ELR (cell line): ENCODE results near the gene UGT2B7.
"Not testable (repeated sequence)": the region's sequence is repeated elsewhere in the genome, so short reads cannot be mapped to it uniquely, and the experiment has no call there.

ENCODE experiments used
- DNase-seq: peaks from one replicate; pipeline ENCODE4 v3.0.0-alpha.2; 2015; ENCODE audit warnings: low read depth

Gene UGT2B7

DNA sequence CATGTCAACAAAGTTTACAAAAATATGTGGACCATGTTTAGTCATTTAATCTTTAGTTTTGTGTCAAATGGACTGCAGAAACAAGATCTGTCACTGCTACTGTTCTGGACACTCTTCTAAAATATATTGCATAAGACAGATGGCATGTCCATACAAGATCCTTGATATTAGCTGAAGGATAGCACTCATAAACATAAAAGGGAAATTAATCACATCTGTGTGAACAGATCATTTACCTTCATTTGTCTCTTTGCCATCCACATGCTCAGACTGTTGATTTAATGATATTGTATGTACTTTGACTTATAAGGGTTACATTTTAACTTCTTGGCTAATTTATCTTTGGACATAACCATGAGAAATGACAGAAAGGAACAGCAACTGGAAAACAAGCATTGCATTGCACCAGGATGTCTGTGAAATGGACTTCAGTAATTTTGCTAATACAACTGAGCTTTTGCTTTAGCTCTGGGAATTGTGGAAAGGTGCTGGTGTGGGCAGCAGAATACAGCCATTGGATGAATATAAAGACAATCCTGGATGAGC is at the start of gene UGT2B7:
Gene UGT2B7 (plus strand): TSS at position 364 of the 546 bp plus-strand sequence. CDS start 47 bp downstream, at position 411.
- DNase-seq, result no peak

DNA sequence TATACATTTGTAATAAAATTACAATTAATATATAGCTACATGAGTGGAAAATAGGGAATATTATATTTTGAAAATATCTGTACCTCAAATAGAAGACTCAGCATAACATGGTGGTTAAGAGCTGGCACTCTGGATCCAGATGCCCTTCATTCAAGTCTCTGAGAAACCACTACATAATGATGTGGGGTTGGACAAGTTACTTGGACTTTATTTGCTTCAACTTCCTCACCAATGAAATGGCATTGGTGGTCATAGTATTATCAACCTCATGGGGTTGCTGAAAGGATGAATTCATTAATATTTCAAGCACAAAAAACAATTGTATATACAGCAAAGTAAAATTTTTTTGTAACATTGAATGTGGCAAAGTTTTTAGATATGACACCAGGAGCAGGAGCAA is 46.4 kb upstream of the UGT2B7 start:
- no peak for DNase-seq

DNA sequence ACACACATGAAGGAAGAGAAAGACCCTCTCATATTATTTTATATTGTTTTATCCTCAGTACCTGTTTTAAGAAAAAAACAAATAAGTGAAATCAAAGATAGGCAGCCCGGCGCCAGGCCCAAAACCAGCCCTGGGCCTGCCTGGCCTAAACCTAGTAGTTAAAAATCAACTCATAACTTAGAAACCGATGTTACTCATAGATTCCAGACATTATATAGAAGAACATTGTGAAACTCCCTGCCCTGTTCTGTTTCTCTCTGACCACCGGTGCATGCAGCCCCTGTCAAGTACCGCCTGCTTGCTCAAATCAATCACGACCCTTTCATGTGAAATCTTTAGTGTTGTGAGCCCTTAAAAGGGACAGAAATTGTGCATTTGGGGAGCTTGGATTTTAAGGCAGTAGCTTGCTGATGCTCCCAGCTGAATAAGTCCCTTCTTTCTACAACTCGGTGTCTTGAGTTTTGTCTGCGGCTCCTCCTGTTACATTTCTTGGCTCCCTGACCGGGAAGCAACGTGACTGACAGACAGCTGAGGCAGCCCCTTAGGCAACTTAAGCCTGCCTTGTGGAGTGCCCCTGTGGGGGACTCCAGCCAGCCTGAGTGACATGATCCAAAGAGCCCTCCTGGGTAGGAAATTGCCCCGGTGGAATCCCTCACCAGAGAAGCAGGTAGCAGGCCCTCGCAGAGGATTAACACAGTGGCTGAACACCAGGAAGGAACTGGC is 45.3 kb upstream of the UGT2B7 start:
- DNase-seq, result not testable (repeated sequence)

DNA sequence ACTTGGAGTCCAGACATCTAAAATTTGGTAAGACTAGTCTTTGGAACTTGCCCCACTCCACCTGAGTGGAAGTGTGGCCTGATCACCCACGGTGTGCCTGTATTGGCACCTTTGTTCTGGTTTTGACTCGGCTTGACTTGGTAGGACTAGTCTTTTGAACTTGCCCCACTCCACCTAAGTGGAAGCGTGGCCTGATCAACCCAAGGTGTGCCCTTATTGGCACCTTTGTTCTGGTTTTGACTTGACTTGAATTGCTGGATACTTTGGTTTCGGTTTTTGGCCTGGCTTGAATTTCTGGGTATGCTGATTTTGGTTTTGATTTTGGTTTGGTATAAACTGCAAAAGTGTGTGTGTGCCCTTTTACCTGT is 44.7 kb upstream of the UGT2B7 start:
- DNase-seq, result no peak

DNA sequence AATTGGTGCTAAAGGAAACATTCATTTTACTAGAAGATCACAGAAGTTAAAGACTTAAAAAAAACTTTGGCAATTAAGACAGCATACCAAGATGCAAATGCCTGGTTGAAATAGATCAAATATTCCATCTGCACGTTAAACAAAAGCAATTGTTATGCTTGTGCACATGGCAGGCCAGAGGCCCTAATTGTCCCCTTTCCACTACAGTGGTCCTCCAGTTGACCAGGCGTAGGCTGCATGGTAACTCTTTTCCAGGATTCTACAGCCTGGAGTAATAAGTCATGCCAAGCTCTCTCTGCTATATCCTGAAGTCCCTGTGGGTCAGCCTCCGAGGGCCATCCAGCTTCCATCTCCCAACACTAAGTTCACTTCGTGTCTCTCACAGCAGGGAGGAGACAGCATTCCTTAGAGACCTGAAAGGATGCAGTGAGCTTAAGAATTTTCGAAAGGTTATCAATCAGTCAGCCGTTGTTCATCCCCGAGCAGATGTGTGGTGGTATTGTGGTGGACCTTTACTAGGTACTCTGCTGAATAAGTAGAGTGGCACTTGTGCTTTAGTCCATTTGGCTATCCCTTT is 42.9 kb upstream of the UGT2B7 start:
- not testable (repeated sequence) for DNase-seq

DNA sequence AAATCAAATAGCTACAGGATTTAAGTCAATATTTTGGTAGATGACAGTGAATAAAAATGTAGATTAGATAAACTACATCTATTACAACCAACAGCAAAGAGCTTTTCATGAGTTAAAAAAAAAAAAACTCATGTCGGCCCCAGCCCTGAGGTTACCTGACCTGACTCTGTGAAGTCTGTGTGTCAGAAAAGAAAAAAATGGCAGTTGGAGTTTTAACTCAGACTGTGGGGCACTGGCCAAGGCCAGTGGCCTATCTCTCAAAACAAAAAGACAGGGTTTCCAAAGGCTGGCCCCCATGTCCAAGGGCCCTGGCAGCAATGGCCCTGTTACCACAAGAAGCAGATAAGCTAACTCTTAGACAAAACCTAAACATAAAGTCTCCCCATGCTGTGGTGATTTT is 42.2 kb upstream of the UGT2B7 start:
- not testable (repeated sequence) for DNase-seq

DNA sequence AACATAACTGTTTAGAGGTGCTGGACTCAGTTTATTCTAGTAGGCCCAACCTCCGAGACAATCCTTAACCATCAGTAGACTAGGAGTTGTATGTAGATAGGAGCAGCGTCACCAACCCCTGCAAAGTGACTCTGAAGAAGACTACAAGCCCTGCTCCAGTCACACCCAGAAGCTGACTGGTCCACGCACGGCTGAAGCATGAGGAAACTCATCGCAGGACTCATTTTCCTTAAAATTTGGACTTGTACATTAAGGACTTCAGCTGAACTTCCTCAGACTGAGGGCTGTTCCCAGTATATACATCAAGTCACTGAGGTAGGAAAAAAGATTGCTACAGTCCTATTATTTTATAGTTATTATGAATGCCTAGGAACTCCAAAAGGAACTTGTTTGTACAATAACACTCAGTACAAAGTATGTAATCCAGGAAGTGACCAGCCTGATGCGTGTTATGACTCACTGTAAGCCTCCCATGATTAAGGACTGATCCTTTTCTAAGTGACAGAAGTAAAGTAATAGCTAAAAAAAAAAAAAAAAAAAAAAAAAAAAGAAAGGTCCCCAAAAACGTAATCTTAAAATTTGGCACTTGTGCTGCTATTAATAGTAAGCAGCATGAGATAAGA is 41.6 kb upstream of the UGT2B7 start:
- DNase-seq, result peak; percentile 77

DNA sequence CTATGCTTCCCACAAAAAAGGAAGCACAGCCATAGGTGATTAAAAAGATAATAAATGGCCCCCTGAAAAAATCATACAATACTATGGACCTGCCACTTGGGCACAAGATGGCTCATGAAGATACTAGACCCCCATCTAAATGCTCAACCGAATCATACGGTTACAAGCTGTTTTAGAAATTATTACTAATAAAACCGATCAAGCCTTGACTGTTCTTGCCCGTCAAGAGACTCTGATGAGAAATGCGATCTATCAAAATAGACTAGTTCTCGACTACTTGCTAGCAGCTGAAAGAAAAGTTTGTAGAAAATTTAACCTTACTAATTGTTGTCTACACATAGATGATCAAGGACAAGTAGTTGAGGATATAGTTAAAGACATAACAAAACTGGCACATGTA is 40.1 kb upstream of the UGT2B7 start:
- no peak for DNase-seq

DNA sequence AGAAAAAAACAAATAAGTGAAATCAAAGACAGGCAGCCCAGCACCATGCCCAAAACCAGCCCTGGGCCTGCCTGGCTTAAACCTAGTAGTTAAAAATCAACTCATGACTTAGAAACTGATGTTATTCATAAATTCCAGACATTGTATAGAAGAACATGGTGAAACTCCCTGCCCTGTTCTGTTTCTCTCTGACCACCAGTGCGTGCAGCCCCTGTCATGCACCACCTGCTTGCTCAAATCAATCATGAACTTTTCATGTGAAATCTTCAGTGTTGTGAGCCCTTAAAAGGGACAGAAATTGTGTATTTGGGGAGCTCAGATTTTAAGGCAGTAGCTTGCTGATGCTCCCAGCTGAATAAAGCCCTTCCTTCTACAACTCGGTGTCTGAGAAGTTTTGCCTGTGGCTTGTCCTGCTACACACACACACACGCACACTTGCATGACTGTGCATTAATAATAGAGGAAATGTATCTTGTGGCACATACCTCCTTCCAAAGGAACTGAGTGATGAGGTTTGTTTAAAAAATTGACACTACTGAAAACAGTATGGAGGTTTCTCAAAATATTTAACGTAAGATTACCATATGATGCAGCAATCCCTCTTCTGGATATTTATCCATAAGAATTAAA is 39.2 kb upstream of the UGT2B7 start:
- DNase-seq, result no peak

DNA sequence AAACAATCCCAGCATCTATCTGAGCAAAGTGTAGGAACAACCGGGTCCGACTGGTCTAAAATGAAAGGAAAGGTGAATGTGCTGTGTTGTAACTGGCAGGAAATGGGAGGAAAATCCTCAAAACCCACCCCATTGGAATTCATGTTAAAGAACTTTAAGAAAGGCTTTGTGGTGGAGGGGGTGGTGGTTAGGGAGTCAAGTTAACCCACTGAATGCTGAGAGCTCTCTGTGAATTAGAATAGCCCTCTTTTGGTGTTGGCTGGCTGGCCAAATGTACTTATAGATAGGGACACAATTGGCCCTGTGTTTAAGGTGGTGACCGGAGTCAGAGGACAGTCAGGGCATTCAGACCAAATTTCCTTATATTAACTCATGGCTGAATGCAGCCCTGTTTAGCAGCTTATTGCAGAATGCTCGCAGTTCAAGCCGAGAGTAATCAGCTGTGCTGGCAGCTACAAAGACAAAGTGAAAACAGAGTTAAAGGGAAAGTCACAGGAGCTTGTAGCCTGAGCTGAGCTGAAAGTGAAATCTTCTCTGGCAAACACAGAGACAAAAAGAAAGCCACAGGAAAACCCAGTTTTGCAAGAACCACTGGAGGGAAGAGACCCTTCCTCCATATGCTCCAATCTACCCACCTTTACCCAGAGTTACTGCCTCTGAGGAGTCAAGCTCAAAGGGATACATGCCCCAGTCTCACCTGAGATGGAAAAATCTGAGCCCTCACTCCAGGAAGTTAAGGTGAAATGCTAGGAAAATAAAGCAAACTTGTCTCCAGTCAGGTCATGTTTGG is 38.5 kb upstream of the UGT2B7 start:
- DNase-seq, result no peak

DNA sequence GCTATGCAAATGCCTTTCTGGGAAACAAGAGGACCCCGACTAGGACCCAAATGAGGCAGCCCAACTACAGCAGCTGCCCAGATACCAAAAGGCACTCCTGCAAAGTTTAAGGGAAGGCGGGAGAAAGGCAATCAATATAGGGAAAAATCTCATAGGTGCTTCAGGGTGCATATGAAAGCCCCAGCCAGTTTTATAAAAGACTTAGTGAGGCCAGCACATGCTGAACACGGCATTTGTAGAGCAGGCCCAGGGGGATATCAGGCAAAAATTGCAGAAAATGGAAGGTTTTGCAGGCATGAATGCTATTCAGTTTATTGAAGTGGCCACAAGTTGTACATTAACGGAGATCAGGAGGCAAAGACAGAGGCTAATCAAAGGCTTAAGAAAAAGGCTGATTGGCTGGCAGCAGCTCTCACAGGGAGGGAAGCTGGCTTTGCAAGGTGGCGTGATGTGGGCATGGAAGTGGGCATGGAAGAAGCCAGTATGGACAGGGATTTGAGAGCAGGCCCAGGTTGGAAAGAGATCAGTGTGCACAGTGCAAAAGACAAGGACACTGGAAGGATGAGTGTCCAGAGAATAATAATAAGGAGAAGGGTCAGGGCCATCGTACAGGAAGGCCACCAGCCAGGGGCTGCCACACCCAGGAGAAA is 37.7 kb upstream of the UGT2B7 start:
- no peak for DNase-seq

DNA sequence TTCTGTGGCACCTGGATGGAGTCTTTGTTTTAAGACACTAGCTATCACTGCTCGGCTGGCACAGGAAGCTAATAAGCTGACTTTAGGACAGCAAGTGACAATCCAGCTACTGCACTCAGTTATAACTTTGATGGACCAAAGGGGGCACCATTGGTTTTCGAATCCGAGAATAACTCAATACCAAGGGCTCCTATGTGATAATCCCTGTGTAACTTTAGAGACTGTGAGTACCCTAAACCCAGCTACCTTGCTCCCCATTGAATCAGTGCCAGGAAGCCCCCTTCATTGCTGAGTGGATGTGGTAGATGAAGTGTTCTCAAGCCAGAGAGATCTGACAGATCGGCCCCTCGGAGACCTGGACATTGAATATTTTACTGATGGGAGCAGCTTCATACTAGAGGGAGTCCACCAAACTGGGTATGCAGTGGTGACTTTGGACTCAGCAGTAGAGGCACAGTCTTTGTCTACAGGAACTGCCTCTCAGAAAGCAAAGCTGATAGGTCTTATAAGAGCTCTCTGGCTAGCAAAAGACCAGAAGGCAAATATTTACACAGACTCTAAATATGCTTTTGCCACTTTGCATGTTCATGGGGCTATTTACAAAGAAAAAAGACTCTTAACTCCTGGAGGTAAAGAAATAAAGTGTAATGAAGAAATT is 35.5 kb upstream of the UGT2B7 start:
- peak; percentile 30 for DNase-seq

DNA sequence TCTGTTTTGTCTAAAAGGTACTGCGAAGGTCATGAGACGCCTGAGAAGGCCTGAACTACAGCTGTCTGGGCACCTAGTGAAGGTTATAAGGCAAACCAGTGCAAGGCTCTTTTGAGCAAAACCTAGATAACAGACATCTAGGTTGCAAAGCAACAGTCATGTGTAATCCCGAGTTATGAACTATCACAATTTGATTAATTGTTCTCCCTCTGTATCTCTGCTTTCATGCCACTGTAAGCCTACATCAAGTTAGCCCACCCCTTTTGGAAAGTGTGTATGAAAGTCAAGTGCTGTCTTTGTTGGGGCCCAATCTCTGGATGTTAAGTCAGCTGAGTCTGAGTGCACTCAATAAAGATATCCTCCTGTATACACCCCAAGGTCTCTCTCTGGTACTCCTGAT is 31.9 kb upstream of the UGT2B7 start:
- no peak for DNase-seq

DNA sequence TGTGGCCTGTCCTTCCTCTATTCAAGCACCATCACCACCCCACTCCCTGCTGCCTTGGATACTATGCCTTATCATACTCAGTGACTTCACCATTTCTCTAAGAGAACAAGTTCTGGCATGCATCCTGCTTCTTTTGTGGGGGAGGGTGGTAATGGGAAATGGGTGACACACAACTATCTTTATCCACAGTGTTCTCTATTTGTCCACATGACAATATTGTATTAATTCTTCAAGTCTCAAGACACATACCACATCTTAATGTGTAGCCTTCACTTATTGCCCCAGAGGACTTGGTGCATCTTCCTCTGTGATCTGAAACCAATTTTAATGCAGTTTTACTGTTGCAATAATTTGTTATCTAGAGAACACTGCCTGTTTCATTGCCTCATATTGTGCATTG is 29.3 kb upstream of the UGT2B7 start:
- DNase-seq, result no peak

DNA sequence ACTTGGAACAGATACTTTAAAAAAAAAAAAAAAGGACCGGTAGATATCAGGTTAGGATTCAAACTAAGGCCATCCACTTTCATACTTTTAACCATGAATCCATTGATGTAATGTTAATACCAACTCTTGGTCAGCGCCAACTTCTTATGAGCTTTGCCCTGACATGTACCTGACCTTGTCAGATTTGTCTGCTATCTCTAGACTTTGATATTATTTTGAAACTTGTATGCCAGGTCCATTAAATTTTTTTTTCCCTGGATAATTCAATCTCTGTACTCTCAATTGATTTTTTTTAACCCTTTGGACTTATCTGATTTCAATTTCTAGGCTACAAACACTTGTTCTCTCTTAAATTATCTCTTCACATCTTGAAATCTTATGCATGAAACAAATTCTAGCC is 27.2 kb upstream of the UGT2B7 start:
- DNase-seq, result no peak

DNA sequence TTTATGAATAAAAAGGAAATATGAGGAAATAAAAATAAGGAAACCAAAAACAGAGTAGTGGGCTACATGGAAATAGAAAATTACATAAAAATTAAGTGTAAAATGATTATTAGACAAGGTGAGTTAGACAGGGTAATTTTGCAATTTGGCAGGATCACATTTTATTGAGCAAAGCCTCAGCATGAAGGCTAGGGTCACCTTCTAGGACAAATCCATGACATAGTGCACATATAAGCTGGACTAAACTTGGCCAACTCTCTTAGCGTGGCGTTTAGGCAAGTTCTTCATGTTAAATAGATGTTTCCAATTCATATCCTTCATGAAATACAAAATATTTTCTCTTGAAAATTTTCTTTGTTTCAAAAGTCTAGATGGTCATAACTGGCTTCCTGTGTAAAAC is 25.7 kb upstream of the UGT2B7 start:
- no peak for DNase-seq

DNA sequence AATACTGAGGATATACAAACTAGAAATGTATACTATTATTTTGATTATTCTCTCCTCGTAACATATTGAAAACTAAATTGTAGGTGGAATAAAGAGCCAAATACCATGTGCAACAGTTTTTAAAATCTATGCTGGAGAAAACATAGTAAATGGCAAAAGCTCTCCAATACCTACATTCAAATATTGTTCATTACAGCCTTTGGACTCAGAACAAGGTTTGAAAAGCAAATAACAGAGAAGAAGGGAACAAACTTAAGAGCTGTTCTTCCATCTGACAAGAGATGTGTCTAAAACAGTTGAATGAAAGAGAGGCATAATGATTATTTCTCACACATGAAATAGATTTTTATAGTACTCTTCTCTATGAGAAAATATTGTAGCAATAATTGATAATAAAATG is 25.0 kb upstream of the UGT2B7 start:
- DNase-seq, result no peak

DNA sequence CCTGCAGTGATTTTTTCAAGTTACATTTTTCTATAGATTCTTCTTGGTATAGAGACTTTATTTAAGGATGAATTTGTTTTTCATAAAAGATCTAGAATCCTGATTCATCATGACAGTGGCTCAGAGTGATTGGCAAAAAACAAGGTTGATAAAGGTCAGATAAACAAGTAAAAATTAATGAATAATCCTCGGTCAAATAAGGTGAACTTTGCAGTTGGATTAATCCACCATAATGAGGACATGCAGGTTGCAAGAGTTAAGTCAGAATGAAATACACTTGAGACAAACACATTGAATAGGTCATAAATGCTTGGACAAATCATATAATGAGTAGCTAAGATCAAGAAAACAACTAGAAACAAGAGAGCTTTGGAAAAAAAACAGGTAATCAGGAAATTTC is 22.9 kb upstream of the UGT2B7 start:
- DNase-seq, result no peak

DNA sequence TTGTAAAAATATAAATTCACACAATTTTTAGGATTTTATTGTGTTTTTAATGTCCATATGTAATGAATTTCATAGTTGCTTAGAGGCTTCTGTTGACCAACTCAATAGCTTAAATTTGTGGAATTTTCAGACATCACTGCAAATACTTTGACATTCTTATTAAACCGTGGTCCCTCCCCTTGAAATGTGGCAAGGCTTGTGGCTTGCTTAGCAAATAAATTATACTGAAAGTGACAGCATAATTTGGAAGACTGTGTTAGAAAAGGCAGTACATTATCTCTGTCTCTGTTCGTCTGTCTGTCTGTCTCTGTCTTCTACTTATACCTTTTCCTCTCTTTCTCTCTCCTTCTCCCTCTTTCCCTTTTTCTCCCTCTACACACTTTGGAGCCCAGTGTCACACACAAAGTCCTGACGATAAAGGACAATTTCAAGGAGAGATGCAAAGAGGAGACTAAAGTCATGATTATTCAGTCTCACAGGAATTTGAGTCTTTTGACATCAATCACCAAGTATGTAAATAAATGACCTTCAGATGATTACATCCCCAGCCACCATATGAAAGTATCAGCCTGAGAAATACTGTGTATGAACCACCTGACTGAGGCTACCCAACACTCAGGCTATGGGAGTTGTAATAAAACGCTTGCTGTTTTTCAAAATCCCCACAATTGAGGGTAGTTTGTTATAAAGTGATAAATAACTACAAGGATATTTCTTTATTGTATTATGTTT is 21.0 kb upstream of the UGT2B7 start:
- peak; percentile 46 for DNase-seq

DNA sequence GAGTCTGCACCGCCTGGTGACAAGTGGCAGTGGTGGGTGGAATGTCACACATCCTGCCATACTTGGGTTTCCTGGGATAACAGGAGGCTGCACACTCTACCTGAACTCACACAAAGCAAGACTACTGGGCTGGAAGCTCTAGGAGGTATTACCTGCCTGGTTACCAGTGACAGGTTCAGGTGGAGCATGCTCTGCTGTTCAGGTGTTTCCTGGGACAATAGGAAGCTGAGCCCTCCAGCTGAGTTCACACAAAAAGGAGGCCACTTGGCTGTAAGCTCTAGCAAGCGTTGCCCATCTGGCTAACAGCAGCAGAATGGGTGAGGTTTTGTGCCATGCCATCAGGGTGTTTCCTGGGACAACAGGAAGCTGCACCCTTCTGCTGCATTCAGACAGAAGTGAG is 17.4 kb upstream of the UGT2B7 start:
- DNase-seq, result no peak
